ENCODE measurements around the gene KCNK10.

KCNK10 gene

DNA sequence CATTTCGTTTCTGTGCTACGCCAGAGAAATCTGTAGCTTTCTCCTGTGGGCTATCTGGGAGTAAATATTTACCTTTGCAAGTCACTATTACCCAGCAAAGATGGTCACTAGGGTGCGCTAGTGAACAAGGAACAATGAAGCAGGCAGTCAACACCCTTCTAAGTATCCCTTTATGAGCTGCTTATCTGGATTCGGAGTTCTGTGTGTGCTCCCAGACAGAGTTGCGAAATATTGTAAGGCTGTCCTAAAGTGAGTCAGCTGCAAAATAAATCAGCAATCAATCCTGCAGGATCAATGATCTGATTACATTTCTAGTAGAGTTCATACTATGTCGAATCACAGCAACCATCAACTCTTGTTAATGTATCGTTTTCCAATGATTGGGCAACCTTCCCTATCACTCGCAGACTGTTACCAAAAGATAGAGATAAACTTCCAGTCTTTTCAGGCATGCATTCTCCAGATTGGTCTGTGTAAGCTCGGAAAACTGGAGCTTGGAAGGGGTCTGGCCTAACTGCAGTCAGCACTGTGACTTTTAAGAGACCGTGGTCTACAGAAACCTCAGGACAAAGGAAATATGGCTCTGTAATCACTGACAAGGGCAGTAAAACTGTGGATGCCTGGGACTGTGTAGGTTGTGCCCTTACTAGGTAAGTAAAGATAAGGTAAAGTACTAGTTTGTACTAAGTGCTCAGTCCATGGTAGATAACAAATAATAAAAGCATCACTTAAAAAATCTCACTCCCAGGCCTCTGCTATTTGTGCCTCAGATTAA lies 133.5 kb downstream of the KCNK10 start:
- ChIA-PET CTCF (interaction anchor here (0.6 to 5.0 kb wide), 50 partner anchors 9 to 717 kb away, joined by 3 to 58 read pairs (median 4); partner anchors contain the start of gene SPATA7), POLR2A (no interaction called here)
- H3K4me3 ChIP-seq (ENCODE audit: low read depth, low read length), result peak overlapping the region; percentile 22
- no peaks in the 10 kb centered on the region for H3K9me3 ChIP-seq (ENCODE audit: control insufficient read depth, insufficient read depth, low read depth, low read length)
- H3K27ac ChIP-seq (ENCODE audit: extremely low read depth, low read depth, low read length), result no peak overlapping the region
- peaks cover 2% of the 10 kb centered on the region for H3K4me1 ChIP-seq (ENCODE audit: control insufficient read depth, insufficient read depth, low read length)
- no peaks in the 10 kb centered on the region for H3K36me3 ChIP-seq (ENCODE audit: control insufficient read depth in 2 of 2, insufficient read depth in 1 of 2, low read length in 2 of 2)
- TF ChIP-seq SCRT1 (tag by site-specific recombination; IDR thresholded peaks at IDR 0.05; ENCODE audit: borderline replicate concordance) (no peak), ZNF266 (tag by site-specific recombination; IDR thresholded peaks at IDR 0.05; ENCODE audit: low read depth) (no peak), ELK4 (IDR thresholded peaks at IDR 0.05; ENCODE audit: borderline replicate concordance, low read depth, low read length) (no peak), ZNF548 (tag by site-specific recombination; IDR thresholded peaks at IDR 0.05) (no peak), ZXDB (tag by site-specific recombination; IDR thresholded peaks at IDR 0.05) (no peak), INSM2 (tag by site-specific recombination; IDR thresholded peaks at IDR 0.05) (no peak), ZNF76 (tag by site-specific recombination; IDR thresholded peaks at IDR 0.05; ENCODE audit: borderline replicate concordance, low read depth) (no peak), ZNF639 (tag by site-specific recombination; IDR thresholded peaks at IDR 0.05) (no peak), ZFHX2 (tag by site-specific recombination; conservative IDR thresholded peaks at IDR 0.05) (no peak), ZNF112 (tag by site-specific recombination; IDR thresholded peaks at IDR 0.05) (no peak), ZNF280D (tag by site-specific recombination; IDR thresholded peaks at IDR 0.05) (no peak), ZNF311 (tag by site-specific recombination; IDR thresholded peaks at IDR 0.05; ENCODE audit: borderline replicate concordance) (no peak), KLF1 (tag by site-specific recombination; IDR thresholded peaks at IDR 0.05) (no peak), TRIM28 (IDR thresholded peaks at IDR 0.05; ENCODE audit: borderline replicate concordance, low read length) (peak; percentile 82), ZBTB17 (tag by site-specific recombination; IDR thresholded peaks at IDR 0.05) (0 out of 2 replicates have a peak, but pooled peaks have one; percentile 39), GLIS1 (tag by site-specific recombination; IDR thresholded peaks at IDR 0.05) (no peak), ZNF549 (tag by site-specific recombination; IDR thresholded peaks at IDR 0.05) (no peak), FEZF1 (tag by site-specific recombination; IDR thresholded peaks at IDR 0.05) (no peak), ZNF544 (tag by site-specific recombination; IDR thresholded peaks at IDR 0.05) (no peak), ZNF654 (tag by site-specific recombination; IDR thresholded peaks at IDR 0.05; ENCODE audit: low read depth) (peak; percentile 92)
- TF ChIP-seq, protein P1, sequence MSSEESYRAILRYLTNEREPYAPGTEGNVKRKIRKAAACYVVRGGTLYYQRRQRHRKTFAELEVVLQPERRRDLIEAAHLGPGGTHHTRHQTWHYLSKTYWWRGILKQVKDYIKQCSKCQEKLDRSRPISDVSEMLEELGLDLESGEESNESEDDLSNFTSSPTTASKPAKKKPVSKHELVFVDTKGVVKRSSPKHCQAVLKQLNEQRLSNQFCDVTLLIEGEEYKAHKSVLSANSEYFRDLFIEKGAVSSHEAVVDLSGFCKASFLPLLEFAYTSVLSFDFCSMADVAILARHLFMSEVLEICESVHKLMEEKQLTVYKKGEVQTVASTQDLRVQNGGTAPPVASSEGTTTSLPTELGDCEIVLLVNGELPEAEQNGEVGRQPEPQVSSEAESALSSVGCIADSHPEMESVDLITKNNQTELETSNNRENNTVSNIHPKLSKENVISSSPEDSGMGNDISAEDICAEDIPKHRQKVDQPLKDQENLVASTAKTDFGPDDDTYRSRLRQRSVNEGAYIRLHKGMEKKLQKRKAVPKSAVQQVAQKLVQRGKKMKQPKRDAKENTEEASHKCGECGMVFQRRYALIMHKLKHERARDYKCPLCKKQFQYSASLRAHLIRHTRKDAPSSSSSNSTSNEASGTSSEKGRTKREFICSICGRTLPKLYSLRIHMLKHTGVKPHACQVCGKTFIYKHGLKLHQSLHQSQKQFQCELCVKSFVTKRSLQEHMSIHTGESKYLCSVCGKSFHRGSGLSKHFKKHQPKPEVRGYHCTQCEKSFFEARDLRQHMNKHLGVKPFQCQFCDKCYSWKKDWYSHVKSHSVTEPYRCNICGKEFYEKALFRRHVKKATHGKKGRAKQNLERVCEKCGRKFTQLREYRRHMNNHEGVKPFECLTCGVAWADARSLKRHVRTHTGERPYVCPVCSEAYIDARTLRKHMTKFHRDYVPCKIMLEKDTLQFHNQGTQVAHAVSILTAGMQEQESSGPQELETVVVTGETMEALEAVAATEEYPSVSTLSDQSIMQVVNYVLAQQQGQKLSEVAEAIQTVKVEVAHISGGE (tag by site-specific recombination; conservative IDR thresholded peaks at IDR 0.05; ENCODE audit: low read depth), result no peak
- TF ChIP-seq, protein P2, sequence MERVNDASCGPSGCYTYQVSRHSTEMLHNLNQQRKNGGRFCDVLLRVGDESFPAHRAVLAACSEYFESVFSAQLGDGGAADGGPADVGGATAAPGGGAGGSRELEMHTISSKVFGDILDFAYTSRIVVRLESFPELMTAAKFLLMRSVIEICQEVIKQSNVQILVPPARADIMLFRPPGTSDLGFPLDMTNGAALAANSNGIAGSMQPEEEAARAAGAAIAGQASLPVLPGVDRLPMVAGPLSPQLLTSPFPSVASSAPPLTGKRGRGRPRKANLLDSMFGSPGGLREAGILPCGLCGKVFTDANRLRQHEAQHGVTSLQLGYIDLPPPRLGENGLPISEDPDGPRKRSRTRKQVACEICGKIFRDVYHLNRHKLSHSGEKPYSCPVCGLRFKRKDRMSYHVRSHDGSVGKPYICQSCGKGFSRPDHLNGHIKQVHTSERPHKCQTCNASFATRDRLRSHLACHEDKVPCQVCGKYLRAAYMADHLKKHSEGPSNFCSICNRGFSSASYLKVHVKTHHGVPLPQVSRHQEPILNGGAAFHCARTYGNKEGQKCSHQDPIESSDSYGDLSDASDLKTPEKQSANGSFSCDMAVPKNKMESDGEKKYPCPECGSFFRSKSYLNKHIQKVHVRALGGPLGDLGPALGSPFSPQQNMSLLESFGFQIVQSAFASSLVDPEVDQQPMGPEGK (tag by site-specific recombination; IDR thresholded peaks at IDR 0.05), result no peak
- TF ChIP-seq, protein P3, sequence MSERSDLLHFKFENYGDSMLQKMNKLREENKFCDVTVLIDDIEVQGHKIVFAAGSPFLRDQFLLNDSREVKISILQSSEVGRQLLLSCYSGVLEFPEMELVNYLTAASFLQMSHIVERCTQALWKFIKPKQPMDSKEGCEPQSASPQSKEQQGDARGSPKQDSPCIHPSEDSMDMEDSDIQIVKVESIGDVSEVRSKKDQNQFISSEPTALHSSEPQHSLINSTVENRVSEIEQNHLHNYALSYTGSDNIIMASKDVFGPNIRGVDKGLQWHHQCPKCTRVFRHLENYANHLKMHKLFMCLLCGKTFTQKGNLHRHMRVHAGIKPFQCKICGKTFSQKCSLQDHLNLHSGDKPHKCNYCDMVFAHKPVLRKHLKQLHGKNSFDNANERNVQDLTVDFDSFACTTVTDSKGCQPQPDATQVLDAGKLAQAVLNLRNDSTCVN (tag by site-specific recombination; optimal IDR thresholded peaks at IDR 0.05), result no peak

Measured in HEK293 (cell line).